H1 (cell line): ENCODE measurements around the gene RPS6KL1. TPM values are rescaled to one million over a fixed set of nuclear protein-coding genes. Genes with fewer than 3 reads are reported as not detected.

ENCODE experiments used
- CTCF ChIA-PET: fragments of 300-600 bp; sonication (Branson Sonifier 250); formaldehyde crosslinking; loops from one replicate; lab custom pipeline; 2021; ENCODE audit not compliant: partially characterized antibody; lab: Charles Lee
- POLR2A ChIA-PET: fragments of 300-600 bp; sonication (Branson Sonifier 250); formaldehyde crosslinking; loops from one replicate; lab custom pipeline; 2021; ENCODE audit warnings: inconsistent platforms; ENCODE audit not compliant: partially characterized antibody; lab: Charles Lee
- DNase-seq, 2 experiments: peaks; one replicate each; pipeline versions ENCODE4 v3.0.0 to v3.0.0-alpha.2; 2010 to 2022; ENCODE audit warnings: low spot score in 2 of 2, low read depth in 1 of 2, mixed read lengths in 1 of 2
- FAIRE-seq: peaks from 2 replicates; lab custom pipeline; 2011; peaks lifted over from hg19 to GRCh38; lab: Jason Lieb, UNC
- H2AFZ ChIP-seq: 2 replicates; pipeline ENCODE4 v1.8.1; 2012; ENCODE audit warnings: low read length, inconsistent platforms
- H2AK5ac ChIP-seq: 2 replicates; pipeline ENCODE4 v1.6.1; 2013; ENCODE audit warnings: low read depth, low read length
- H2BK120ac ChIP-seq: replicated peaks from 2 replicates; pipeline ENCODE3; 2013; ENCODE audit warnings: low read depth, low read length, inconsistent platforms
- H2BK12ac ChIP-seq: 2 replicates; pipeline ENCODE4 v1.6.1; 2013; ENCODE audit warnings: low read depth, low read length
- H2BK15ac ChIP-seq: 2 replicates; pipeline ENCODE4 v1.6.1; 2013; ENCODE audit warnings: low read length
- H2BK20ac ChIP-seq: 2 replicates; pipeline ENCODE4 v1.6.1; 2013; ENCODE audit warnings: low read length
- H2BK5ac ChIP-seq: 2 replicates; pipeline ENCODE4 v1.6.1; 2013; ENCODE audit warnings: low read depth, low read length
- H3K14ac ChIP-seq: 2 replicates; pipeline ENCODE4 v1.6.1; 2013; ENCODE audit warnings: inconsistent platforms; ENCODE audit not compliant: insufficient read length
- H3K18ac ChIP-seq: 2 replicates; pipeline ENCODE4 v1.6.1; 2013; ENCODE audit warnings: low read length; ENCODE audit errors: extremely low read depth
- H3K23ac ChIP-seq: 2 replicates; pipeline ENCODE4 v1.6.1; 2013; ENCODE audit warnings: inconsistent platforms; ENCODE audit not compliant: insufficient read length
- H3K23me2 ChIP-seq: 2 replicates; pipeline ENCODE4 v1.6.1; 2013; ENCODE audit warnings: low read depth, low read length
- H3K27ac ChIP-seq: 2 replicates; pipeline ENCODE4 v1.6.1; 2011; ENCODE audit warnings: low read depth, low read length, inconsistent platforms
- H3K27me3 ChIP-seq, 4 experiments: replicated peaks in 1 of 4; 1 replicate in 1 of 4; 2 replicates in 3 of 4; pipeline versions ENCODE4 v1.6.1 to v1.8.1; 2011 to 2013; ENCODE audit warnings: low read length in 3 of 4, mild to moderate bottlenecking in 3 of 4, inconsistent platforms in 2 of 4, mixed read lengths in 2 of 4, moderate library complexity in 1 of 4; ENCODE audit not compliant: control insufficient read depth in 3 of 4, insufficient read depth in 3 of 4; ENCODE audit errors: extremely low read depth in 1 of 4
- H3K36me3 ChIP-seq, 4 experiments: 2 replicates each; pipeline versions ENCODE4 v1.6.1 to v1.8.1; 2011 to 2013; ENCODE audit warnings: mild to moderate bottlenecking in 4 of 4, low read length in 3 of 4, moderate library complexity in 2 of 4, control low read depth in 1 of 4, inconsistent platforms in 1 of 4; ENCODE audit not compliant: insufficient read depth in 4 of 4, control insufficient read depth in 2 of 4
- H3K4ac ChIP-seq: replicated peaks from 2 replicates; pipeline ENCODE3; 2013; ENCODE audit warnings: low read length, low read depth, mixed read lengths, inconsistent platforms; ENCODE audit not compliant: insufficient read length
- H3K4me1 ChIP-seq, 4 experiments: replicated peaks in 1 of 4; 1 replicate in 1 of 4; 2 replicates in 3 of 4; pipeline versions ENCODE4 v1.6.1 to v1.8.1; 2011 to 2013; ENCODE audit warnings: low read length in 3 of 4, inconsistent platforms in 2 of 4, mixed read lengths in 1 of 4; ENCODE audit not compliant: insufficient read depth in 4 of 4, control insufficient read depth in 3 of 4
- H3K4me2 ChIP-seq, 2 experiments: 2 replicates each; pipeline versions ENCODE4 v1.6.1 to v1.8.1; 2011 to 2013; ENCODE audit warnings: low read depth in 2 of 2, low read length in 2 of 2, control low read depth in 1 of 2, inconsistent platforms in 1 of 2, mild to moderate bottlenecking in 1 of 2; ENCODE audit not compliant: insufficient read depth in 1 of 2
- H3K4me3 ChIP-seq, 4 experiments: fragments of 200-600, 300-600 bp in 1 of 4; sonication (generic), shearing (Covaris generic), sonication (Bioruptor Twin) in 1 of 4; 2 replicates each; pipeline versions ENCODE4 v1.5.1 to v1.8.1; 2011 to 2016; ENCODE audit warnings: low read length in 4 of 4, low read depth in 3 of 4, control low read depth in 2 of 4, inconsistent platforms in 2 of 4, mild to moderate bottlenecking in 2 of 4, mixed read lengths in 1 of 4, moderate library complexity in 1 of 4; ENCODE audit not compliant: insufficient read depth in 2 of 4; ENCODE audit errors: extremely low read depth in 1 of 4
- H3K56ac ChIP-seq: replicated peaks from 2 replicates; pipeline ENCODE3; 2013; ENCODE audit warnings: low read depth, mild to moderate bottlenecking, mixed read lengths, low read length, inconsistent platforms; ENCODE audit not compliant: insufficient read length
- H3K79me1 ChIP-seq: 2 replicates; pipeline ENCODE4 v1.6.1; 2013; ENCODE audit warnings: low read depth, low read length, control low read depth
- H3K79me2 ChIP-seq, 2 experiments: 2 replicates each; pipeline versions ENCODE4 v1.6.1 to v1.8.1; 2012 to 2013; ENCODE audit warnings: low read length in 2 of 2, mild to moderate bottlenecking in 2 of 2, inconsistent platforms in 1 of 2; ENCODE audit not compliant: insufficient read depth in 2 of 2, control insufficient read depth in 1 of 2
- H3K9ac ChIP-seq, 4 experiments: replicated peaks in 1 of 4; 1 replicate in 1 of 4; 2 replicates in 3 of 4; pipeline versions ENCODE4 v1.6.1 to v1.8.1; 2011 to 2013; ENCODE audit warnings: low read depth in 3 of 4, low read length in 3 of 4, control low read depth in 2 of 4, mild to moderate bottlenecking in 2 of 4, moderate library complexity in 2 of 4, inconsistent platforms in 1 of 4; ENCODE audit errors: extremely low read depth in 1 of 4
- H3K9me3 ChIP-seq, 2 experiments: 2 replicates each; pipeline versions ENCODE4 v1.6.1 to v1.8.1; 2012 to 2013; ENCODE audit warnings: mild to moderate bottlenecking in 2 of 2, moderate library complexity in 2 of 2, control low read depth in 1 of 2, inconsistent platforms in 1 of 2, low read depth in 1 of 2, low read length in 1 of 2, mixed read lengths in 1 of 2; ENCODE audit not compliant: insufficient read depth in 2 of 2
- H4K20me1 ChIP-seq, 2 experiments: replicated peaks in 1 of 2; 2 replicates each; pipeline versions ENCODE3 to v1.8.1; 2011 to 2013; ENCODE audit warnings: inconsistent platforms in 2 of 2, low read length in 2 of 2, mild to moderate bottlenecking in 1 of 2; ENCODE audit not compliant: insufficient read depth in 2 of 2, control insufficient read depth in 1 of 2
- H4K5ac ChIP-seq: 2 replicates; pipeline ENCODE4 v1.6.1; 2013; ENCODE audit warnings: low read length, low read depth, mixed read lengths, inconsistent platforms; ENCODE audit not compliant: insufficient read length
- H4K8ac ChIP-seq: 2 replicates; pipeline ENCODE4 v1.8.0; 2013; ENCODE audit warnings: mild to moderate bottlenecking, moderate library complexity, low read length, inconsistent platforms; ENCODE audit not compliant: insufficient read depth; ENCODE audit errors: extremely low read depth
- H4K91ac ChIP-seq: replicated peaks from 2 replicates; pipeline ENCODE3; 2013; ENCODE audit warnings: low read length, mixed read lengths, inconsistent platforms; ENCODE audit not compliant: insufficient read length
- BRCA1 ChIP-seq: IDR thresholded peaks from 2 replicates; pipeline ENCODE4 v1.6.1; 2012; ENCODE audit warnings: low read depth, low read length, improper control_type of control experiment
- CEBPB ChIP-seq: IDR thresholded peaks from 2 replicates; pipeline ENCODE4 v1.6.1; 2012; ENCODE audit warnings: low read depth, low read length
- FOSL1 ChIP-seq: IDR thresholded peaks from 2 replicates; pipeline ENCODE4 v1.6.1; 2011; ENCODE audit warnings: mild to moderate bottlenecking, low read depth, low read length, moderate library complexity; ENCODE audit not compliant: insufficient read depth
- RAD21 ChIP-seq, 2 experiments: IDR thresholded peaks in 1 of 2; conservative IDR thresholded peaks in 1 of 2; 2 replicates each; pipeline ENCODE4 v1.6.1; 2011; ENCODE audit warnings: low read depth in 2 of 2, low read length in 2 of 2, improper control_type of control experiment in 1 of 2, inconsistent platforms in 1 of 2, mild to moderate bottlenecking in 1 of 2, moderate library complexity in 1 of 2
- WGBS, 2 experiments: shearing (Covaris generic) in 1 of 2; methylation state at CpG; one replicate each; pipeline versions ENCODE4 v1.1.6 to v1.1.7; 2013 to 2015; ENCODE audit warnings: low lambda C conversion rate in 2 of 2, mixed read lengths in 2 of 2, inconsistent platforms in 1 of 2, low coverage in 1 of 2, missing lambda C conversion rate in 1 of 2; ENCODE audit not compliant: insufficient replicate concordance in 2 of 2, insufficient coverage in 1 of 2, insufficient read length in 1 of 2; ENCODE audit errors: extremely low coverage in 1 of 2, missing lambda C conversion rate in 1 of 2; 5-methylcytosine and 5-hydroxymethylcytosine counted together
- polyA plus RNA-seq, 7 experiments: library from polyadenylated mRNA; depleted of rRNA in 3 of 7; stranded (reverse) in 5 of 7; unstranded in 2 of 7; fragments of >200 nt in 5 of 7; fragments of 200-250 nt in 2 of 7; gene quantifications; 1 replicate in 5 of 7; 2 replicates in 1 of 7; 4 replicates in 1 of 7; pipeline versions ENCODE4 v1.2.1 to v1.2.3, GENCODE V29; 2011 to 2013; ENCODE audit warnings: missing spikeins in 2 of 7, mixed read lengths in 2 of 7
- total RNA-seq: library from RNA; stranded (reverse); fragmentation: NEBNext Ultra II Directional; extraction: Animal tissue kit (Norgen Biotek cat#: 25700); gene quantifications from 2 replicates; pipeline ENCODE4 v1.2.1, GENCODE V29; 2021
- TF ChIP-seq, protein P1 (sequence below), 3 experiments: IDR thresholded peaks; 1 replicate in 2 of 3; 2 replicates in 1 of 3; pipeline versions ENCODE4 v1.5.1 to v1.6.1; 2011; ENCODE audit warnings: low read length in 3 of 3, mild to moderate bottlenecking in 3 of 3, inconsistent platforms in 2 of 3, low read depth in 1 of 3, moderate library complexity in 1 of 3; ENCODE audit not compliant: insufficient read depth in 1 of 3; ENCODE audit errors: control extremely low read depth in 1 of 3

Gene RPS6KL1
- total and polyA plus RNA-seq, 2 of the 8 experiments (the other 6 are each of a cell fraction or from before 2014, with no cell fraction given), result 9.8 to 13.8 TPM

DNA sequence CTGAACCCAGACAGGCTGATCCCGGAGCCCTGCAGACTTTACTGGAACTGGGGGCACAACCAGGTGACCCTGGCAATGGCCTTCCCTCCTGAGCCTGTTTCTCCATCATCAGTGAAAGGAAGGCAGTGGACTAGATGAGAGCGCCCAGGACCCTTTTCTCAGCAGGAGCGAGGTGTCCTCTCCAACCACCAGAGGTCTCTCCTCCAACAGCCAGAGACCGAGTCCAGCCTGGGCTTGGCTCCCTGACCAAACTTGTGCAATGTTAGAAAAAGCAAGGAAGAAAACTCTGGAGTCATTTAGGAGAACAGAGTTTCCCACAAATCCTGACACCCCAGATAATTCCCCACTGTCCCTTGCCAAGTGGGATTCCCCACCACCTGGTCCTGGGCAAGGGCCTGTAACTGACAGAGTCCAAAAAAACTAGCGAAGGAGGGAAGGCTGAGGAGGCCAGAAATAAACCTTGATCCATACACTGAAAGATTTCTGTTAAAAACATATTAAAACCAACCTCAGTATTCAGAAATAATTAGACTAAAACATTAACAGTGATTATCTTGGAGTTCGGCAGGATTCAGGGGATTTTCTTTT, 9.0 kb downstream of the RPS6KL1 start:
- no peak for DNase-seq
- no peaks in the 10 kb centered on the region for H3K9me3 ChIP-seq
- H4K20me1 ChIP-seq, result no peaks in the 10 kb centered on the region
- no peak overlapping the region for H4K8ac ChIP-seq
- H2BK120ac ChIP-seq, result no peak overlapping the region
- FAIRE-seq, result peak; percentile 66
- no peak overlapping the region for H3K27ac ChIP-seq
- no peak overlapping the region for H3K23ac ChIP-seq
- H3K4me1 ChIP-seq, result no peaks in the 10 kb centered on the region; a peak in 2 of 7 replicates
- no peak overlapping the region for H2AFZ ChIP-seq
- no peak overlapping the region for H3K4me2 ChIP-seq
- no peaks in the 10 kb centered on the region for H3K79me1 ChIP-seq
- H3K14ac ChIP-seq, result no peak overlapping the region
- no peak overlapping the region for H3K18ac ChIP-seq
- no peak overlapping the region for H2BK15ac ChIP-seq
- H3K27me3 ChIP-seq, result no peaks in the 10 kb centered on the region
- H3K79me2 ChIP-seq, result no peaks in the 10 kb centered on the region
- H4K5ac ChIP-seq, result no peak overlapping the region
- H3K23me2 ChIP-seq, result no peaks in the 10 kb centered on the region
- no peak overlapping the region for H3K56ac ChIP-seq
- no peak overlapping the region for H2BK5ac ChIP-seq
- no peak overlapping the region for H3K9ac ChIP-seq
- H3K4me3 ChIP-seq, result no peak overlapping the region
- ChIA-PET CTCF (interaction anchor here (1.3 to 1.5 kb wide), 2 partner anchors 28 to 173 kb away, joined by 3 to 4 read pairs; no protein-coding TSS in a partner anchor), POLR2A (no interaction called here)
- no peak overlapping the region for H3K4ac ChIP-seq
- no peak overlapping the region for H2AK5ac ChIP-seq
- 80% methylated on average over 6 of the region's 6 CpGs; no CpG with 5 or more reads in 1 of the 2 experiments for WGBS, 2 experiments
- TF ChIP-seq FOSL1 (no peak), CEBPB (peak; percentile 40; the same call in 1 of the 2 replicates), BRCA1 (no peak), RAD21 (IDR thresholded peaks at IDR 0.05 in 1 of 2, conservative IDR thresholded peaks at IDR 0.05 in 1 of 2; ENCODE audit: low read depth in 2 of 2, low read length in 2 of 2) (peak; percentile 72 to 81)
- TF ChIP-seq, protein P1, sequence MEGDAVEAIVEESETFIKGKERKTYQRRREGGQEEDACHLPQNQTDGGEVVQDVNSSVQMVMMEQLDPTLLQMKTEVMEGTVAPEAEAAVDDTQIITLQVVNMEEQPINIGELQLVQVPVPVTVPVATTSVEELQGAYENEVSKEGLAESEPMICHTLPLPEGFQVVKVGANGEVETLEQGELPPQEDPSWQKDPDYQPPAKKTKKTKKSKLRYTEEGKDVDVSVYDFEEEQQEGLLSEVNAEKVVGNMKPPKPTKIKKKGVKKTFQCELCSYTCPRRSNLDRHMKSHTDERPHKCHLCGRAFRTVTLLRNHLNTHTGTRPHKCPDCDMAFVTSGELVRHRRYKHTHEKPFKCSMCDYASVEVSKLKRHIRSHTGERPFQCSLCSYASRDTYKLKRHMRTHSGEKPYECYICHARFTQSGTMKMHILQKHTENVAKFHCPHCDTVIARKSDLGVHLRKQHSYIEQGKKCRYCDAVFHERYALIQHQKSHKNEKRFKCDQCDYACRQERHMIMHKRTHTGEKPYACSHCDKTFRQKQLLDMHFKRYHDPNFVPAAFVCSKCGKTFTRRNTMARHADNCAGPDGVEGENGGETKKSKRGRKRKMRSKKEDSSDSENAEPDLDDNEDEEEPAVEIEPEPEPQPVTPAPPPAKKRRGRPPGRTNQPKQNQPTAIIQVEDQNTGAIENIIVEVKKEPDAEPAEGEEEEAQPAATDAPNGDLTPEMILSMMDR (IDR thresholded peaks at IDR 0.05; ENCODE audit: control extremely low read depth in 1 of 3, insufficient read depth in 1 of 3, low read depth in 1 of 3, low read length in 3 of 3), result peak; percentile 66 to 73 (median 70)
- peaks cover 0 to under 1% (median 0%) of the 10 kb centered on the region in 4 experiments; a peak in 1 of 8 replicates for H3K36me3 ChIP-seq
- no peak overlapping the region for H2BK12ac ChIP-seq
- H4K91ac ChIP-seq, result no peak overlapping the region
- H2BK20ac ChIP-seq, result no peak overlapping the region
